Esophagus (tissue), 2 donors: ENCODE results near the gene FRMD4A. TPM values are rescaled to one million over a fixed set of nuclear protein-coding genes. Genes with fewer than 3 reads are reported as not detected.

Source experiments
- H3K27ac ChIP-seq, 2 donors: one replicate each; pipeline ENCODE4 v1.5.1; 2013; ENCODE audit warnings: low read depth in 2 of 2, mild to moderate bottlenecking in 2 of 2, inconsistent platforms in 1 of 2, low read length in 1 of 2, moderate library complexity in 1 of 2
- H3K27me3 ChIP-seq, 2 donors: one replicate each; pipeline ENCODE4 v1.6.1; 2013; ENCODE audit warnings: low read length in 2 of 2, control low read depth in 1 of 2, mild to moderate bottlenecking in 1 of 2; ENCODE audit not compliant: insufficient read depth in 2 of 2, control insufficient read depth in 1 of 2
- H3K36me3 ChIP-seq, 2 donors: one replicate each; pipeline ENCODE4 v1.6.1; 2013; ENCODE audit warnings: low read length in 1 of 2; ENCODE audit not compliant: control insufficient read depth in 2 of 2, insufficient read depth in 2 of 2
- H3K4me1 ChIP-seq, 2 donors: one replicate each; pipeline ENCODE4 v1.6.1; 2013; ENCODE audit warnings: low read length in 1 of 2; ENCODE audit not compliant: control insufficient read depth in 2 of 2, insufficient read depth in 2 of 2
- H3K4me3 ChIP-seq, 2 donors: one replicate each; pipeline ENCODE4 v1.5.1; 2013; ENCODE audit warnings: low read length in 2 of 2, mild to moderate bottlenecking in 2 of 2, low read depth in 1 of 2, moderate library complexity in 1 of 2
- H3K9me3 ChIP-seq, 2 donors: one replicate each; pipeline ENCODE4 v1.6.1; 2013; ENCODE audit warnings: mild to moderate bottlenecking in 2 of 2, low read depth in 1 of 2, low read length in 1 of 2, moderate library complexity in 1 of 2; ENCODE audit not compliant: control insufficient read depth in 2 of 2, insufficient read depth in 1 of 2
- WGBS, 2 donors: extraction: QIAGEN DNeasy Blood & Tissue Kit; methylation state at CpG; one replicate each; pipeline ENCODE4 v1.1.7; 2013; 5-methylcytosine and 5-hydroxymethylcytosine counted together
- polyA plus RNA-seq, 2 donors: library from polyadenylated mRNA; stranded (reverse); fragments of 200-250 nt; gene quantifications; one replicate each; pipeline ENCODE4 v1.2.3, GENCODE V29; 2013
- donor health status: healthy with polysubstance abuse.
- donor health status: Bipolar disorder and iron deficiency.

The FRMD4A gene
- polyA plus RNA-seq, 2 donors, result 9.3 to 12.6 TPM

GRCh38 chr10:13745271-13745670 lies 585.5 kb downstream of the FRMD4A start:
- Histone ChIP-seq H3K27me3 (no peaks in the 10 kb centered on the region), H3K27ac (no peak overlapping the region), H3K4me1 (no peaks in the 10 kb centered on the region), H3K4me3 (no peak overlapping the region), H3K36me3 (no peaks in the 10 kb centered on the region), H3K9me3 (no peaks in the 10 kb centered on the region)
- 88 to 90% methylated on average over 7 of the region's 7 CpGs for WGBS, 2 donors

DNA sequence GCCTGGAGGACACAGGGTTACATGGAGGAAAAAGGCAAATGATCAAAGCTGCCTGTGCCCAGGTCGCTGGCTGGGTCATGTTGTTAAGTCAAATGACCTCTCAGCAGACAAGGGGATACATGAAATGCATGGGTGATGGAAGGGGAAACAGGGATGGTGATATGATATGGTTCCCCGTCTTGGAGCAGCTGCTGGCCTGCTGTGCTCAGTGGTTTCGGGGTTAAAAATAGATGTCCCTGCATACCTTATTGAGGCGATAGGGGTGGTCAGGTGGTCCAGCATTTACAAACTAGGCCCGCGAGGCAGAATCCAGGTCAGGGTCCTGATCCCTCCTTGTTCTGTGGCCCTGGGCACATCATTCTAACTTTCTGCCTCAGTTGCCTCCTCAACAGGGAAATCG lies 586.8 kb downstream of the FRMD4A start:
- no peaks in the 10 kb centered on the region for H3K36me3 ChIP-seq
- WGBS, 2 donors, result 83 to 91% methylated on average over 7 of the region's 7 CpGs
- H3K9me3 ChIP-seq, result no peaks in the 10 kb centered on the region
- H3K4me1 ChIP-seq, result no peaks in the 10 kb centered on the region
- H3K27ac ChIP-seq, result no peak overlapping the region
- no peaks in the 10 kb centered on the region for H3K27me3 ChIP-seq
- no peak overlapping the region for H3K4me3 ChIP-seq

GRCh38 chr10:13743101-13743693 lies 587.5 kb downstream of the FRMD4A start:
- no peaks in the 10 kb centered on the region for H3K4me1 ChIP-seq
- no peaks in the 10 kb centered on the region for H3K36me3 ChIP-seq
- H3K4me3 ChIP-seq, result no peak overlapping the region
- no peaks in the 10 kb centered on the region for H3K9me3 ChIP-seq
- no peak overlapping the region for H3K27ac ChIP-seq
- H3K27me3 ChIP-seq, result no peaks in the 10 kb centered on the region
- 70 to 71% methylated on average over 15 of the region's 15 CpGs for WGBS, 2 donors

DNA sequence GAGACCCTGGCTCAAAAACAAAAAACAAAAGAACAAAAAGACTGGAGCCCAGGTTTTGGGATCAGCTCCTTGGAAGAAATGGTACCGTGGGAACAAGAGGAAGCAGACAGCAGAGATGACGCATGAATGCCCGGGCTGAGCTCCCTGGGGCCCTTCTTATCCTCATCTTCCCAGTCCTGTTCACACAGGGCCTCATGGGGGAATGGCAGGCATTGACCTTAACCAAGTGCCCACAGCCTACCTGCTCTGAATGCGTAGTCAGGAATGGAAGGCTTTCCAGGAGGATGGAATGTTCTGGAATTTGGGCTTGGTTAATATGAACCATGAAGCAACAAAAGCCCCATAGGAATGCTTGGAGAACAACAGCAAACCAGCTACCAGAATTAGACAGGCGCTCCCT lies 589.3 kb downstream of the FRMD4A start:
- H3K27ac ChIP-seq, result no peak overlapping the region
- WGBS, 2 donors, result 93 to 97% methylated on average over 5 of the region's 5 CpGs
- no peaks in the 10 kb centered on the region for H3K36me3 ChIP-seq
- no peak overlapping the region for H3K4me3 ChIP-seq
- H3K4me1 ChIP-seq, result no peaks in the 10 kb centered on the region
- H3K9me3 ChIP-seq, result no peaks in the 10 kb centered on the region
- no peaks in the 10 kb centered on the region for H3K27me3 ChIP-seq

DNA sequence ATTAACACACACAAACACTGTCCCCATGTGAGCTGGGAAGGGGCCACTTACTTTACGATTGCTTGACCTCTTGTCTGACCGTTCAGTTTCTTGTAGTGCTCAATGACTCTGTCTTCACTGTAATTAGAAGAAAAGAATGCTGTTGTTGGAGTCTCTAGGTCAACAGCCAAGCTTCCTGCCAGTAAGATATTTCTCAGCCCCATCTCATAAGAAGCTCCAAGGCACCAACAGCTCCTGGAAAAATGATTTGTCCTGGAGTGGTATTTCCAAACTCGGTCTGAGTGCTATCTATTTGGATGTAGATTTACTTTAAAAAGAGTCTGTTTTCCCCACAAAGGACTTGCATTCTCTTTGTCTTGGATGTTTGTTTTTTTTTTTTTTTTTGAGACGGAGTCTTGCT lies 590.3 kb downstream of the FRMD4A start:
- no peaks in the 10 kb centered on the region for H3K4me1 ChIP-seq
- H3K36me3 ChIP-seq, result no peaks in the 10 kb centered on the region
- no peak overlapping the region for H3K4me3 ChIP-seq
- H3K27ac ChIP-seq, result no peak overlapping the region
- WGBS, 2 donors, result 73 to 91% methylated on average over 3 to 4 of the region's 4 CpGs
- H3K27me3 ChIP-seq, result no peaks in the 10 kb centered on the region
- no peaks in the 10 kb centered on the region for H3K9me3 ChIP-seq

- WGBS, 2 donors, result 80 to 83% methylated on average over 2 of the region's 2 CpGs
Observed at GRCh38 chr10:13739183-13739582, 591.5 kb downstream of the FRMD4A start.

DNA sequence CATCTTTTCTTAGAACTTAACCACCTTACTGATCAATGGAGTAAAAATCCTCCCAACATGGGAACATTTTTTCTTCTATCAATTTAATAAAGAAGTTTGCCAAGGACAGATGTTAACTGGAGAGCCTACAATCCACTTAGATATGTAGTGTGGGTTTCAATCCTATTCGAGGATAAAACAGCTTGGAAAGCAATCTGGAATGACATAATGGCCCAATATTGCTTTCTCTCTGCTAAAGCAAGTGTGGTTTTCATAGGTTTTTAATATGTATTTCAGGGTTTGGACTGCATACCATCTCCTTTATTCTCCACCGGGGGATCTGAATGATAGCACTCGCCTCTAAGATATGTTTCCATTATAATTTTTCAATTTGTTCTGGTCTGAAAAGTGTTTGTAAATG lies 594.2 kb downstream of the FRMD4A start:
- Histone ChIP-seq H3K27ac (no peak overlapping the region), H3K4me1 (peaks cover 0 to 3% of the 10 kb centered on the region in 2 donors), H3K9me3 (peaks cover 0 to 3% of the 10 kb centered on the region in 2 donors), H3K36me3 (no peaks in the 10 kb centered on the region), H3K4me3 (no peak overlapping the region), H3K27me3 (no peaks in the 10 kb centered on the region)
- 81 to 91% methylated on average over 3 of the region's 3 CpGs for WGBS, 2 donors

More at GRCh38 chr10:13739183-13739582, 591.5 kb downstream of the FRMD4A start:
- no peaks in the 10 kb centered on the region for H3K9me3 ChIP-seq
- H3K27me3 ChIP-seq, result no peaks in the 10 kb centered on the region
- H3K4me3 ChIP-seq, result no peak overlapping the region
- H3K27ac ChIP-seq, result no peak overlapping the region
- no peaks in the 10 kb centered on the region for H3K4me1 ChIP-seq
- H3K36me3 ChIP-seq, result no peaks in the 10 kb centered on the region

DNA sequence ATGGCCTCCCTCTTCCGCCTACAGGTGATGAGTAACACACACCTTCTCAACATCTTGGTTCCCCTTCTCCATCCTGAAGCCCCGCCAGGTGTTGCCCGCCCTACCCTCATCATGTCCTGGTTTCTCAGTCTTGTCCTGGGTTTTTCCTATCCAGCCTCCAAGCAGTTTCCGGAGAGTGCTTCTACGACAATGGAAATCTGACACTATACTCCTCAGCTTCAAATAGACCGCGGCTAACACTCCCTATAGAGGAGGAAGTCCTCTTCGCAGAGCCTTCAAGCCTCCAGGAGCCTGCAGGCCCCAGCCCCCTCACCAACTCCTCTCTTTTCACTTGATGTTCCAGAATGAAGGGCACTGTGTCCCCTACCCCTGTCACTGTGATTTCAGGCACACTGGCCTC lies 596.6 kb downstream of the FRMD4A start:
- H3K36me3 ChIP-seq, result no peaks in the 10 kb centered on the region
- H3K9me3 ChIP-seq, result peaks cover 0 to 3% of the 10 kb centered on the region in 2 donors
- H3K27me3 ChIP-seq, result no peaks in the 10 kb centered on the region
- 93 to 96% methylated on average over 8 of the region's 8 CpGs for WGBS, 2 donors
- H3K27ac ChIP-seq, result no peak overlapping the region
- no peak overlapping the region for H3K4me3 ChIP-seq
- peaks cover 0 to 3% of the 10 kb centered on the region in 2 donors for H3K4me1 ChIP-seq

- no peak overlapping the region for H3K4me3 ChIP-seq
- H3K4me1 ChIP-seq, result peaks cover 0 to 3% of the 10 kb centered on the region in 2 donors
- WGBS, 2 donors, result 91 to 93% methylated on average over 7 of the region's 7 CpGs
- H3K27me3 ChIP-seq, result no peaks in the 10 kb centered on the region
- no peaks in the 10 kb centered on the region for H3K36me3 ChIP-seq
- no peak overlapping the region for H3K27ac ChIP-seq
- peaks cover 0 to 3% of the 10 kb centered on the region in 2 donors for H3K9me3 ChIP-seq
Observed at GRCh38 chr10:13733071-13733470, 597.7 kb downstream of the FRMD4A start.

- 41 to 43% methylated on average over 6 of the region's 6 CpGs for WGBS, 2 donors
- H3K4me3 ChIP-seq, result no peak overlapping the region
- no peaks in the 10 kb centered on the region for H3K27me3 ChIP-seq
- peaks cover 0 to 3% of the 10 kb centered on the region in 2 donors for H3K4me1 ChIP-seq
- H3K9me3 ChIP-seq, result peaks cover 0 to 3% of the 10 kb centered on the region in 2 donors
- no peak overlapping the region for H3K27ac ChIP-seq
- H3K36me3 ChIP-seq, result no peaks in the 10 kb centered on the region
Observed at GRCh38 chr10:13732465-13732881, 598.3 kb downstream of the FRMD4A start.
